G401 (cell line): ENCODE measurements around the gene PPA2. TPM values are rescaled to one million over a fixed set of nuclear protein-coding genes. Genes with fewer than 3 reads are reported as not detected.
"Not testable (repeated sequence)": the region's sequence is repeated elsewhere in the genome, so short reads cannot be mapped to it uniquely, and the experiment has no call there.

Experiments
- DNase-seq: peaks from one replicate; pipeline ENCODE4 v3.0.0-alpha.2; 2015; ENCODE audit warnings: low spot score
- in situ Hi-C: cut with HindIII; loops from 2 replicates; pipeline ENCODE4 v1.10.0; 2016; ENCODE audit warnings: low sequenced_read_pairs, mixed read lengths
- total RNA-seq: library from RNA; depleted of rRNA; stranded (reverse); fragments of >200 nt; shearing (Covaris generic); gene quantifications from 2 replicates; pipeline ENCODE4 v1.2.3, GENCODE V29; 2014; rRNA removed

Gene PPA2
- 203 and 214 TPM in 2 replicates for total RNA-seq

GRCh38 chr4:105473324-105474098 lies at the start of gene PPA2:
Gene PPA2, minus strand, starts transcription at chr4:105474062. Its CDS starts 12 bp downstream, at chr4:105474050.
- DNase-seq = peak; percentile 84

GRCh38 chr4:105520819-105521790 lies 47.2 kb upstream of the PPA2 start:
- DNase-seq = peak; percentile 34
- in situ Hi-C loops = no loop called here

More at GRCh38 chr4:105473324-105474098, at the start of gene PPA2:
- in situ Hi-C loops = no loop called here

- DNase-seq = no peak
- in situ Hi-C loops = no loop called here
Measured at GRCh38 chr4:105510245-105510644, 36.4 kb upstream of the PPA2 start.

- in situ Hi-C loops = no loop called here
Measured at GRCh38 chr4:105509714-105510113, 35.9 kb upstream of the PPA2 start.

GRCh38 chr4:105509291-105509690 lies 35.4 kb upstream of the PPA2 start:
- no peak for DNase-seq
- in situ Hi-C loops = no loop called here

More at GRCh38 chr4:105509714-105510113, 35.9 kb upstream of the PPA2 start:
- DNase-seq = no peak

- no peak for DNase-seq
- in situ Hi-C loops = no loop called here
Measured at GRCh38 chr4:105504744-105505143, 30.9 kb upstream of the PPA2 start.

GRCh38 chr4:105503484-105503883 lies 29.6 kb upstream of the PPA2 start:
- no peak for DNase-seq
- in situ Hi-C loops = no loop called here

- in situ Hi-C loops = no loop called here
- DNase-seq = no peak
Measured at GRCh38 chr4:105496899-105497298, 23.0 kb upstream of the PPA2 start.

GRCh38 chr4:105495667-105496066 lies 21.8 kb upstream of the PPA2 start:
- no peak for DNase-seq
- in situ Hi-C loops = no loop called here

- DNase-seq = no peak
- in situ Hi-C loops = no loop called here
Measured at GRCh38 chr4:105490523-105490922, 16.7 kb upstream of the PPA2 start.

GRCh38 chr4:105483840-105484239 lies 10.0 kb upstream of the PPA2 start:
- in situ Hi-C loops = no loop called here

GRCh38 chr4:105474099-105474518 lies 247 bp upstream of the PPA2 start:
- peak; percentile 74 for DNase-seq
- in situ Hi-C loops = no loop called here

More at GRCh38 chr4:105483840-105484239, 10.0 kb upstream of the PPA2 start:
- no peak for DNase-seq

- in situ Hi-C loops = no loop called here
- no peak for DNase-seq
Measured at GRCh38 chr4:105472871-105473323, 965 bp downstream of the PPA2 start.

GRCh38 chr4:105471566-105472176 lies 2.2 kb downstream of the PPA2 start:
- in situ Hi-C loops = no loop called here

GRCh38 chr4:105470766-105471165 lies 3.1 kb downstream of the PPA2 start:
- DNase-seq = no peak
- in situ Hi-C loops = no loop called here

More at GRCh38 chr4:105471566-105472176, 2.2 kb downstream of the PPA2 start:
- DNase-seq = peak; percentile 78

GRCh38 chr4:105469736-105470135 lies 4.1 kb downstream of the PPA2 start:
- in situ Hi-C loops = no loop called here
- no peak for DNase-seq

- in situ Hi-C loops = no loop called here
Measured at GRCh38 chr4:105466580-105466979, 7.3 kb downstream of the PPA2 start.

GRCh38 chr4:105464563-105464962 lies 9.3 kb downstream of the PPA2 start:
- in situ Hi-C loops, DNase-seq: not testable (repeated sequence)

More at GRCh38 chr4:105466580-105466979, 7.3 kb downstream of the PPA2 start:
- DNase-seq = no peak

GRCh38 chr4:105462576-105462975 lies 11.3 kb downstream of the PPA2 start:
- no peak for DNase-seq
- in situ Hi-C loops = no loop called here
